ENCODE results near the gene STAB2.

GRCh38 chr12:103727638-103728037, 140.6 kb downstream of the STAB2 start:
- TF ChIP-seq POLR2AphosphoS5 (IDR thresholded peaks at IDR 0.05; ENCODE audit: low read depth, low read length): no peak
- no peak for TF ChIP-seq CTCF (IDR thresholded peaks at IDR 0.05)
- TF ChIP-seq EP300 (IDR thresholded peaks at IDR 0.05; ENCODE audit: borderline replicate concordance in 1 of 2, low read depth in 1 of 2, low read length in 1 of 2): no peak
- TF ChIP-seq GABPA (IDR thresholded peaks at IDR 0.05; ENCODE audit: low read depth): no peak
- TF ChIP-seq EZH2phosphoT487 (IDR thresholded peaks at IDR 0.05; ENCODE audit: borderline replicate concordance, low read depth): no peak
- no peak for TF ChIP-seq PBX3 (IDR thresholded peaks at IDR 0.05)

Data from SK-N-SH (cell line).